ENCODE data around the gene HOATZ.

Gene HOATZ

DNA sequence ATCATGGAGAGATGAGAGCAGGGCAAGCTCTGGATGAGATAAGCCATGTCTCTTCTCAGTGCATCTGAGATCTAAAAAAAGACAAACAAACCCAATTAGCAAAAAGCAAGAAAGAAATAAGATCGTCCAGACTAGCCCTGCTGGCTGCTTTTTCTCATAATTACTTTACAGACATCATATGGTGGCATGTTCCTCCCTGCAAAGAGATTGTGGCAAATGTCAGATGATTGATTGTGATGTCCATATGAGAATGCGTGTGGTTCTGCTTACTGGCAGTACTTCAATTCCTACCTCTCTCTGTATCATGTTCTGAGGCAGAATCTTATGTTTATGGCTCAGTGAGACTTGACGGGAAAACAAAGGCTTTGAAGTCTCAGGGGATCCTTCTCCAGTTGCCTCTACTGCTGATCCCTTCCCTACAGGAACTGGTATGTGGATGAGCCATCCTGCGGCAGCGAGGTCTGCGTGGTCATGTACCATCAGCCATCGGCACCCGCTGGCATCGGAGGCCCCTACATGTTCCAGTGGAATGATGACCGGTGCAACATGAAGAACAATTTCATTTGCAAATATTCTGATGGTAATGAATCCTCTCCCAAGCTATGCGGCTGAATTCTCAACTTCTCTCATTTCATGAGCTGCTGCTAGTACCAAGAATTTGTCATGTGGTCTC lies 34.8 kb downstream of the HOATZ start:
- no peak for DNase-seq (ENCODE audit: low spot score)

DNA sequence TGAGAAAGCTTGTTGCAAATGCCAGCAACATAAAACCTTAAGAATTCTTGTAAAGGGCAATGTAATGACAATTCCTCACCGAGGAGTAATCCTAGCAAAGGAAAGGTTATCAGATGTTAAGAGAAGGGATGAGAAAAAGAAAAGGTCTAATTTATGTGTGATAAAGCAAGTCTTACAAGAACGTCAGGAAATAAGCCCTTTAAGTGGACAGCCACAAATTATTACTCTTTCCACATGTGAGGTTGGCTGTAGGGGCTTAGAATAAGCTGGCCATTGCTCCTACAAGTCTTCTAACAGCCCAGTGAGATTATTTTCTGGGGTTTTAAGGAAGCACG lies 35.3 kb downstream of the HOATZ start:
- DNase-seq (ENCODE audit: low spot score): no peak

GRCh38 chr11:111550258-111550657 lies 35.7 kb downstream of the HOATZ start:
- DNase-seq (ENCODE audit: low spot score): peak; percentile 27

DNA sequence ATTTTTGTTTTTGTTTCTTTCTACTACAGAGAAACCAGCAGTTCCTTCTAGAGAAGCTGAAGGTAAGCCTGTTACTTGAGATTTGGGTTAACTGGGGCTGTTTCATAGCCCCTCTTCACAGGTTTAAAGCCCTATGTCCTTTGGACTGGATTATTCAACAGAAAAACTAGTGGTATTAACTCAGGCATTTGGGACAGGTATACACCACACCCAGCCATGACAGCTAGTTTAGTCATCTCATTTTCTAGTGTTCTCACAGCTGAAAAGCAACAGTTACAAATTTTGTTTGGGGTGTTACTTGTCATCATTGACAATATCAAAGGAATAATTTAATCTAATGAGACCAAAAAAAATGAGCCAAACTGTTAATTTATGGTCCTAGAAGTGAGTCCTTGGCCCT lies 40.0 kb downstream of the HOATZ start:
- no peak for DNase-seq (ENCODE audit: low spot score)

DNA sequence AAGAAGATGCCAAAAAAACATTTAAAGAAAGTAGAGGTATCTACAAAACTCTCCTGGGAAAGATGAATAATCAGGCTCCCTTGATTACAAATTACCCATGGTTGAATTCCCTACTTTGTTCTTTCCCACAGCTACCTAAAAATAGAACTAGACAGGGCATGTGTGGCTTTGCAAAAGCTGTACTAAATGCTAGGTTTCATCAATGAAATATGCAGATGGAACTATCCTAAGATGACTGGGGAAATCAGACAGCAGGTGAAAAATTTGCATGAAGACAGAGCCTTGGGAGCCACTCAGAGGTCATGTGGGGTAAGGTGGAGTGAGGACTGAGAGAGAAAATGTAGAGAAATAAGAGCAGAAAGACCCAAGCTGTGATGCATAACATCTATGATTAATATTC lies 40.7 kb downstream of the HOATZ start:
- DNase-seq (ENCODE audit: low spot score): no peak

DNA sequence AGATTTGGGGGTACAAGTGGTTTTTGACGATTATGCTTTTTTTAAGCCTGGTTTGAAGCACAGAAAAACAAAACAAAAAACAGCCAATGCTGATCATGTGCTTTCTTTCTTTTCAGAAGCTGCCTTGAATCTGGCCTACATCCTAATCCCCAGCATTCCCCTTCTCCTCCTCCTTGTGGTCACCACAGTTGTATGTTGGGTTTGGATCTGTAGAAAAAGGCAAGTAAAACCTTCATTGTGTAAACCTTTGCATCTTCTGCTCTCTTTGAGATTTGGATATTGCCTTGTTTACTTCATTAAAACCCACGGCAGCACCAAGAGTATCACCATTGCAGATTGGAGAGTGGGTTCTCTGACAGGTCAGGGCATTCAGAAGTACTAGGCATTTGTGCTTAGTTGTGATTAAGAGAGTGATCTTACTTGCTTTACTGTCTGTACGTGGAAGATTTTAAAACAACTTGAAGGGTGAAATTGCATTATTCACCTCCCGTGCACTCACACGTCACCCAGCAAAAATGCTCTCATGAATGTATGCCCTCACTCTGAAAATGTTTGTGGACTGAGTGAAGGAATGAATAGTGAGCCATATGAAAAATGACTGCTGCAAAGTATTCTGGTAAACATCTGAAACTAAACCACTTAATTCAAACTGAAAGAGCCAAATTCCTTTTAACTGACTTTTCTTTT lies 43.0 kb downstream of the HOATZ start:
- no peak for DNase-seq (ENCODE audit: low spot score)

GRCh38 chr11:111559800-111560464 lies 45.4 kb downstream of the HOATZ start:
- no peak for DNase-seq (ENCODE audit: low spot score)

DNA sequence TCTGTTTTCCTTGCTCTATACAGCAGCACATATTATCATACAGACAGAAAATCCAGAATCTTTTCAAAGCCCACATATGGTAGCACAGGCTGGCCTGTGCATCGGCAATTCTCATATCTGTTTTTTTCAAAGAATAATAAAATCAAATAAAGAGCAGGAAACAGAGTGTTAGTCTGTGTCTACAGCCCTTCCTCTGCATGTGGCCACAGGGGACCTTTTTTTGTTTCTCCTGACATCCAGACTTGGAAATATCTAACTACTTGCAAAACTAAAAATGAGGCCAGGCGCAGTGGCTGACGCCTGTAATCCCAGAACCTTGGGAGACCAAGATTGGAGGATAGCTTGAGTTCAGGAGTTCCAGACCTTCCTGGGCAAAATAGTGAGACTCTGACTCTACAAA lies 46.2 kb downstream of the HOATZ start:
- DNase-seq (ENCODE audit: low spot score): no peak

DNA sequence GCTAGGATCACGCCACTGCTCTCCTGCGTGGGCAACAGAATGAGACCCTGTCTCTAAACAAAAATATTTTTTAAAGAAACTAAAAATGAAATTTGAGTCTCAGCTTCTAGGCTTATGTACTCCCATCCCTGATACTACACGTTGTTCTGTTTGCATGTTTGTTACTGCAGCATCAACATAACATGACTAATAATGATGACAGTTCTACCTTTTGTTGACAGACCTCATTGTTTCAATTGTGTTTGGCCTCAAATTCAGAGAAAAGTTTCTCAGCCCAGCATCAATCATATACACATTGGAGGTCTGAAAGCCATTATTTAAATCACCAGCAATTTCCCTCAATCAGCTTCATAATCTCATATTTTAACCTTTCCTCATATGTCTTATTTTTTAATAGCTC lies 46.7 kb downstream of the HOATZ start:
- DNase-seq (ENCODE audit: low spot score): no peak

- DNase-seq (ENCODE audit: low spot score): no peak
Measured at GRCh38 chr11:111561791-111562325, 47.3 kb downstream of the HOATZ start.

GRCh38 chr11:111562692-111563389 lies 48.3 kb downstream of the HOATZ start:
- no peak for DNase-seq (ENCODE audit: low spot score)

DNA sequence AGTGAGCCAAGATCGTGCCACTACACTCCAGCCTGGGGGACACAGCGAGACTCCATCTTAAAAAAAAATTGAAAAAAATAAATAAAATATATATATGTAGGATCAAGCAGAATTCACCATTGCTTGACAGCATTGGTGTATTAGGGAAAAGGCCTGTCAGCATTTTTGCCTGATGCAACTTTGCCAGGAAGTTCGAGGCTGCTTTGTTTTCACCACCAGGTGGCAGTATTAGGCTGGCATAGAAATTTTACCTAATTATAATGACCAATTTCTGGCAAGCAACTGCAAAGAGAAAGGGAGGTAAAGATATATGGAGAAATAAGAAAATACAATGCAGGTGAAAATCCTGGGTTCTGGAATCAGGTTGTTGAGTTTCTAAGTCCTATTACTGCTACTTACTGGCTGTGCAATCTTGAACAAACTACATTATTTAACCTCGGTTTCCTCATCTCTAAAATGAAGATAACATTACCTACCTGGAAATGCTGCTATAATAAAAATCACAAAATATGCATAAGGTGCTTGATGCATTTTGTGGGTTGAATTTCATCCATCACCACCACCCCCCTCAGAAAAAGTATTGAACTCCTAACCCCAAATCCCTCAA lies 50.6 kb downstream of the HOATZ start:
- DNase-seq (ENCODE audit: low spot score): peak; percentile 61

DNA sequence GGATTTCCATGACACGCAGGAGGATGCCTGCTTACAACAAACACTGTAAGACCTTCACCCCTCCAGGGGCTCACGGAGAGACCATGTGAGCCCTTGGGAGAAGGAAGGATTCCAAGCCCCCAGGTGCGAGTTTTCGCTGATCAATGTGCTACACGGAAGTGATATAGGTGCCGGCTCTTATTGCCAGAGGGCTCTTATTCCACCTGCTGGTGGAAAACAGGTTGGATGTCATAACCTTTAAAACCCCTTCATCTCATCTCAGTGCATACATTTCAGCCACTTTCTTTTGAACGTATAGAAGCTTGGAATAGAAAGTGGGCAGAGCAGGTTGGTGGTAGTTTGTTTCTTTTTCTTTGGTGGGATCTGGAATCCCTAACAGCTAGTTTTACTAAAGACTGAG lies 51.7 kb downstream of the HOATZ start:
- DNase-seq (ENCODE audit: low spot score): no peak

- DNase-seq (ENCODE audit: low spot score): no peak
Measured at GRCh38 chr11:111569476-111569875, 54.9 kb downstream of the HOATZ start.

- DNase-seq (ENCODE audit: low spot score): no peak
Measured at GRCh38 chr11:111570796-111571195, 56.2 kb downstream of the HOATZ start.

GRCh38 chr11:111571829-111572501 lies 57.4 kb downstream of the HOATZ start:
- no peak for DNase-seq (ENCODE audit: low spot score)

DNA sequence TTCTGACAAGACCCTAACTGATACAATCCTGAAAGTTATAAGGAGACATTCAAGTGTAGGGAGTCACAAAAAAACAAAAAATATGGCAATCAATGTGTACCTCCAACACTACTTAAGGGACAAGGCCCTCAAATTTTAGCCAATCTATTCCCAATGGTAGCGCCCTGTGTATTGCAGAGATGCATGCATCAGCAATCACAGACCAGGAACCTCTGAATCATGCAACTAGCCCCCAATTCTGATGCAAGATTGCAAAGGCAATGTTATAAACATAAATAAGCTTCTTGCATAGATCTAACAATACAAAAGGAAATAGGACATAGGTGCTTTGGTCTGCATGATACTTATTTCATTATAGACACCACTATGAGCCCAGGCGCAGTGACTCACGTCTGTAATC lies 58.0 kb downstream of the HOATZ start:
- no peak for DNase-seq (ENCODE audit: low spot score)

- DNase-seq (ENCODE audit: low spot score): no peak
Measured at GRCh38 chr11:111573821-111574249, 59.3 kb downstream of the HOATZ start.

- no peak for DNase-seq (ENCODE audit: low spot score)
Measured at GRCh38 chr11:111574373-111575225, 60.0 kb downstream of the HOATZ start.

- DNase-seq (ENCODE audit: low spot score): no peak
Measured at GRCh38 chr11:111575740-111576139, 61.2 kb downstream of the HOATZ start.

DNA sequence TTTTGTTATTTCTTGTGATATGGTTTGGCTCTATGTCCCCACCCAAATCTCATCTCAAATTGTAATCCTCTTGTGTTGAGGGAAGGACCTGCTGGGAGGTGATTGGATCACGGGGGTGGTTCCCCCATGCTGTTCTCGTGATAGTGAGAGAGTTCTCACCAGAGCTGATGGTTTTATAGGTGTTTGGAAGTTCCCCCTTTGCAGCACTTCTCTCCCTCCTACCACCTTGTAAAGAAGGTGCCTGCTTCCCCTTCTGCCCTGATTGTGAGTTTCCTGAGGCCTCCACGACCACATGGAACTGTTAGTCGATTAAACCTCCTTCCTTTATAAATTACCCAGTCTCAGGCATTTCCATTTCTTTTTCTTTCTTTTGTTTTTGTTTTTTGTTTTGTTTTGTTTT lies 63.2 kb downstream of the HOATZ start:
- DNase-seq (ENCODE audit: low spot score): no peak

Data from germinal center (tissue), 1 donor.